Duodenal mucosa (tissue), 2 donors: ENCODE measurements around the gene CELF4.

ENCODE experiments used
- H3K27ac ChIP-seq: one replicate; pipeline ENCODE4 v1.7.0; 2013; ENCODE audit warnings: low read depth, low read length
- H3K27me3 ChIP-seq, 2 donors: one replicate each; pipeline ENCODE4 v1.7.0; 2013; ENCODE audit warnings: low read length in 2 of 2, control low read depth in 1 of 2; ENCODE audit not compliant: insufficient read depth in 2 of 2, control insufficient read depth in 1 of 2
- H3K36me3 ChIP-seq, 2 donors: one replicate each; pipeline ENCODE4 v1.7.0; 2013; ENCODE audit warnings: low read length in 2 of 2, control low read depth in 1 of 2; ENCODE audit not compliant: insufficient read depth in 2 of 2, control insufficient read depth in 1 of 2
- H3K4me1 ChIP-seq, 2 donors: one replicate each; pipeline ENCODE4 v1.7.0; 2013; ENCODE audit warnings: low read length in 2 of 2, control low read depth in 1 of 2; ENCODE audit not compliant: insufficient read depth in 2 of 2, control insufficient read depth in 1 of 2
- H3K4me3 ChIP-seq, 2 donors: one replicate each; pipeline ENCODE4 v1.7.0; 2013; ENCODE audit warnings: low read length in 2 of 2, low read depth in 1 of 2
- H3K9ac ChIP-seq, 2 donors: one replicate each; pipeline ENCODE4 v1.7.0; 2013; ENCODE audit warnings: low read length in 2 of 2, low read depth in 1 of 2
- H3K9me3 ChIP-seq, 2 donors: one replicate each; pipeline ENCODE4 v1.7.0; 2013; ENCODE audit warnings: low read length in 2 of 2, control low read depth in 1 of 2; ENCODE audit not compliant: control insufficient read depth in 1 of 2

Gene CELF4

DNA sequence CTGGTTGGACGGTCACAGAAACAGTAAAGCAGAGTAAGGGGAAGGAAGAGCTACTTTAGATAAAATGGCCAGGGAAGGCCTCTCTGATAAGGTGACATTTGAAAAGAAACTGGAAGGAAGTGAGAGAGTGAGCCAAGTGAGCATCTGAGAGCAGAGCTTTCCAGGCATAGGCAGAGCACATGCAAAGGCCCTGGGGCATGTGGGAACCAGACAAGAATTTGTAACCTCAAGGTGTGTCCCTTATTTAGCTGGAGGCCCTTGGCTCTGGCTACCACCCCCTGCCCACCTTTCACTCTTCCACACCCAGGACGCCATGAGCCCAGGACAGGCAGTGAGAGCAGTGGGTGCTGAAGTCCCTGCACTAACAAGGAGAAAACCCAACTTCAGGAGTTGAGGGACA, 116.0 kb downstream of the CELF4 start:
- Histone ChIP-seq H3K9ac (no peak overlapping the region), H3K9me3 (no peaks in the 10 kb centered on the region), H3K27me3 (no peaks in the 10 kb centered on the region), H3K36me3 (no peaks in the 10 kb centered on the region), H3K4me3 (no peak overlapping the region), H3K4me1 (peaks cover 0 to 5% of the 10 kb centered on the region in 2 donors), H3K27ac (no peak overlapping the region)

DNA sequence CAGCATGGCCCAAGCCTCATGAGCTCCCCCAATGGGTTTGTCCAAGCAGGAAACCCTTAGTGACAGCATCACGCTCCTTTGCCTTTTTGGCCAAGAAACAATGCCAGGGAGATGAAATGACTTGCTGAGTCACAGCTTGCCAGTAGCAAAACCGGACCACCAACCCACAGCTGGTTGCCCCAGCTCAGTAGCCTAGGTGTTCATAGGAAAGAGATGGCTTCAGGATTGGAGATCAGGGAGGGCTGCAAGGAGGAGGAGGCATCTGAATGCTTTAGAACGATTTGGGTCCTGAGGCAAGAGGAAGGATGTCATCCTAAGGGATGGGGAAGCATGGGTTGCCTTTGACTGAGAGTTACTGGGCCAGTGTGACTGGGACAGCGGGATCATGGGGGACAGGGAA, 116.7 kb downstream of the CELF4 start:
- H3K4me3 ChIP-seq: no peak overlapping the region
- H3K9me3 ChIP-seq: no peaks in the 10 kb centered on the region
- no peak overlapping the region for H3K9ac ChIP-seq
- no peak overlapping the region for H3K27ac ChIP-seq
- H3K4me1 ChIP-seq: peaks cover 0 to 5% of the 10 kb centered on the region in 2 donors
- H3K36me3 ChIP-seq: no peaks in the 10 kb centered on the region
- no peaks in the 10 kb centered on the region for H3K27me3 ChIP-seq

DNA sequence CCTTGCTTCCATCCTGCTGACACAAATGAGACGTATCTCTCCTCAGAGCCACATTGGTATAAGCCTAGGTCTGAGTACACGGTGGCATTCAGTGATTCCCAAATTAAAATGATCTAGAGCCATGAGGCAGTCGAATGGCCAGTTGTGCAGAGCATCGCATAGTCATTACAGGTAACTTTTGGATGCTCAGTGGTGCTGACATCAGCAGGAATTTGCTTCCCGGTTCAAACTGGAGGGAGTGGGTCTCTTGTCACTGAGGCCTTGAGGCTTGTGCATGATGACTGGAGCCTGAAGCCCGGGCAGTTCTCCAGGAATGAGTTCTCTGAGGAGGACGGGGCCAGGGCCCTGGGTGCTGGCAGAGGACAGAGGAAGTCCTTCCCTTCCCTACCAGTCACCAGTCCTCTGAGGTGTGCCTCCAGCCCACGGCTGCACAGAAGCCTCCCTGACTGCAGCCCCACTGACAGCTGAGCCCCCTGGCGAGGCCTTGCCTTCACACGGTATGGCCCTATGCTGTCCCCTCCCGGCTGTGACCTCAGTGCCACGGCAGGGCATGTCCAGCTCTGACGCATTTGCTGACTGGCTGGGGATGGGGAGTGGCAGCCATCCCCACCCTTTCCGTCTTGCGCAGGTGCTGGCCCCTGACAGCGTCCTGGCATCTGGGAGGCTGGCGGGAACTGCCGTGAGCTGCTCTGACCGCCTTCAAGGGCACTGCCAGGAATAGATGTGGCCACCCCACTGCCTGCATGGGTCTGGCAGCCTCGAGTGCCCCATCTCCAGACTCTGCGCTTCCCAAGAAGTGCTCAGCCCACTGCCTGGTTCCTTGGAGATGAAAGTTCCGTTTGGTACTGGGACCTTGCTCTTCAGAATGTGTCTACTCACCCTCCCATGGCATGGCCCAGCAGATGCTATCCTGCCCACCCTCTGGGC, 117.4 kb downstream of the CELF4 start:
- Histone ChIP-seq H3K27me3 (no peaks in the 10 kb centered on the region), H3K4me1 (peaks cover 0 to 5% of the 10 kb centered on the region in 2 donors), H3K9me3 (no peaks in the 10 kb centered on the region), H3K9ac (no peak overlapping the region), H3K4me3 (no peak overlapping the region), H3K27ac (no peak overlapping the region), H3K36me3 (no peaks in the 10 kb centered on the region)

DNA sequence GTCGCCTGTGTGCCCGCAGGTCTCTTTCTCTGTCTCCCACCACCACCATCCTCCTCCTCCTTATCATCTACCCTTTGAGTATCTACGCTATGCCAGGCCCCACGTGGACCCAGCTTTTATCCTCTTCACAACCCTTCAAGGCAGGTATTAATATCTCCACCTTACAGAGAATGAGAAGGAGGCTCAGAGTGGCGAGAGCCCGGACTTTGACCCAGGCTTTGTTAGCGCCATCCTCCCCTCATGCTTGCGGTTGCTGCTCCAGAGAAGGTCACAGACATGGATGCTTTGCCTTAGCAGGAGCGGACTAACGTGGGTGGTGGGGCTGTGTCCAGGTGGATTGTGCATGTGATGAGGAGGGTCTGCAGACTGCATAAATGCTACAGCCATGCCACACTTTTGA, 119.8 kb downstream of the CELF4 start:
- no peaks in the 10 kb centered on the region for H3K27me3 ChIP-seq
- no peak overlapping the region for H3K4me3 ChIP-seq
- H3K4me1 ChIP-seq: peaks cover 0 to under 1% of the 10 kb centered on the region in 2 donors
- no peak overlapping the region for H3K27ac ChIP-seq
- H3K36me3 ChIP-seq: no peaks in the 10 kb centered on the region
- H3K9me3 ChIP-seq: no peaks in the 10 kb centered on the region
- no peak overlapping the region for H3K9ac ChIP-seq

DNA sequence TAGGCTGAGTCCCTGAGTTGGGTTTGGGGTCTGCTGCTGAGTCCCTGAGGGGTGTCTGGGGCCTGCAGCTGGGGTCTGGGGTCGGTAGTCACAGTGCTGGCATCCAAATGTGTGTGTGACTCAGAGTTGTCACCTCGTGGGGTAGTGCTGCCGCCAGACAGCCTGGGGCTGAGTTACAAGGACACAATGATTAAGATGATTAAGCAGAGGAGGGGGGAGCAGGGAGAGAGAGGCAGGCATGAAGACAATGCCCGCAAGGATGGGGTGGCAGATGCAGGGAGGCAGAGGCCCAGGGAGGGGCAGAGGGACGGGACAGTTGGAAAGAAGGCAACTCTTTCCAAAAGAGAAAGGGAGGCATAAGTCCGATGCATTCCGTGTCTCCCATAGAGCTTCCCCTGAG, 120.2 kb downstream of the CELF4 start:
- no peak overlapping the region for H3K9ac ChIP-seq

DNA sequence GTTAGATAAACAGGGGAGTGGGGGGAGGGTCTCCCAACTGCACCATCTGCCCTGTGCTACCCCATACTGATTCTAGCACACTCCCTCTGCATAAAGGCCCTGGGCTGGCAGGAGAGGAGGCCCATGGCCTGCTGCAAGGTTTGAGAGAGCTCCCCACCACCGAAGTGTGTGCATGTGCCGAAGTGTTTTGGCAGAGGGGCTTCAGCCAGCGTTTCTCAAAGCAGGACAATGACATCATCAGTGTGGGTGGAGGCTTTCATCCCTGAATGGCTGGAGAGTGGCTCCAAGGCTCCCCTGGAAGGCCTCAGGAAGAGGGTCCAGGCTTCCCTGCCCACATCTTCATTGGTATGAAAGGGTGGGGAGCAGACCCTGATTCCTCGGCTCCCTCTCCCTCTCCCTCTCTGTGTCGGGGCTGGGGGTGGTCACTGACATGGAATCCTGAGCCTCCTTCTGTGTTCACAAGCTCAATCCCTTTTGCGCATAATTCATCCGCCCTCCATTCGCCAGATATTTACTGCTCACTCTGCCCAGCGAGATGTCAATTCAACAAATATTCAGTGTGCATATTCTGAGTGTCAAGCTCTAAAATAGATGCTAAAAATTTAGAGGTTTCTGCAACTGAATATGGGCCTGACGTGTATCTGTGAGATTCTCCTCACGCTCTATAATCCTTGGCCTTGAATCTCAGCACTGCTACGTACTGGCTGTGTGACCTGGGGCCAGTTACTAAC, 122.1 kb downstream of the CELF4 start:
- no peaks in the 10 kb centered on the region for H3K27me3 ChIP-seq
- H3K36me3 ChIP-seq: no peaks in the 10 kb centered on the region
- no peak overlapping the region for H3K4me3 ChIP-seq
- H3K9me3 ChIP-seq: no peaks in the 10 kb centered on the region
- no peak overlapping the region for H3K9ac ChIP-seq
- no peak overlapping the region for H3K27ac ChIP-seq
- no peaks in the 10 kb centered on the region for H3K4me1 ChIP-seq

More for the DNA sequence above, 120.2 kb downstream of the CELF4 start:
- Histone ChIP-seq H3K36me3 (no peaks in the 10 kb centered on the region), H3K27ac (no peak overlapping the region), H3K4me3 (no peak overlapping the region), H3K27me3 (no peaks in the 10 kb centered on the region), H3K4me1 (no peaks in the 10 kb centered on the region), H3K9me3 (no peaks in the 10 kb centered on the region)

DNA sequence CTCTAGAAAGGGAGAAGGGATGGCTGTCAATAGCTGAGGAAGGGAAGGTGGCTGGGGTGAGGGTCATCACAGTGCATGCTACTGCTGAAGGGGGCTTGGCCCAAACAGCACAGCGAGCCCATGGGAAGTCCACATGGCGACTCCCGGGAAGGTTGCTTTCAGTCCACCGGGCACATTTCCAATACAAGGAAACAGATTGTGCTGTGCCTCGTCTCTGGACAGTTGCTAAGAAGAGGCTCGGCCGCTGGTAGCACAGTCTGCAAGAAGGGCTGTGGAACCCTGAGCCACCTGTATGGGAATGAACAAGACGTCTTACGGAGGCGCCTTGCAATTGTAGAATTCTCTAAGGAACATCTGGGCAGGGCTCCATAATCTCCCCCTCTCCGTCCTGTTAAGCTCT, 123.1 kb downstream of the CELF4 start:
- no peak overlapping the region for H3K9ac ChIP-seq
- H3K27me3 ChIP-seq: no peaks in the 10 kb centered on the region
- H3K4me3 ChIP-seq: no peak overlapping the region
- H3K4me1 ChIP-seq: no peaks in the 10 kb centered on the region
- no peak overlapping the region for H3K27ac ChIP-seq
- no peaks in the 10 kb centered on the region for H3K36me3 ChIP-seq
- no peaks in the 10 kb centered on the region for H3K9me3 ChIP-seq

DNA sequence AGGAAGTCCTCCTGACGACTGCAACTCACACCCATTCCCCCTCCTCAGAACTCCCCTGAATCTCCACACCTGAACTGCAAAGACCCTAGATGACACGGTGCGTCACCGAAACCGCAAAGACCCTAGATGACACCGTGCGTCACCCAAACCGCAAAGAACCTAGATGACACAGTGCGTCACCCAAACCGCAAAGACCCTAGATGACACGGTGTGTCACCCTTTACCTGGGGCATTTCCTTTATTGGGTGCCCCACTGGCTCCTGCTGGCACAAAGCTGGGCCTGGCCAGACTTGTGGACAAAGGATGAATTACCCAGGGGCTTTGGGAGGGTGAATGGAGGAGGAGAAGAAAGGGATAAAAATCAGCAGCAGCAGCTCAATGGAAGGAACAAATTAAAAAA, 123.8 kb downstream of the CELF4 start:
- no peak overlapping the region for H3K27ac ChIP-seq
- no peak overlapping the region for H3K4me3 ChIP-seq
- H3K9ac ChIP-seq: no peak overlapping the region
- H3K4me1 ChIP-seq: no peaks in the 10 kb centered on the region
- no peaks in the 10 kb centered on the region for H3K9me3 ChIP-seq
- H3K36me3 ChIP-seq: no peaks in the 10 kb centered on the region
- H3K27me3 ChIP-seq: no peaks in the 10 kb centered on the region

DNA sequence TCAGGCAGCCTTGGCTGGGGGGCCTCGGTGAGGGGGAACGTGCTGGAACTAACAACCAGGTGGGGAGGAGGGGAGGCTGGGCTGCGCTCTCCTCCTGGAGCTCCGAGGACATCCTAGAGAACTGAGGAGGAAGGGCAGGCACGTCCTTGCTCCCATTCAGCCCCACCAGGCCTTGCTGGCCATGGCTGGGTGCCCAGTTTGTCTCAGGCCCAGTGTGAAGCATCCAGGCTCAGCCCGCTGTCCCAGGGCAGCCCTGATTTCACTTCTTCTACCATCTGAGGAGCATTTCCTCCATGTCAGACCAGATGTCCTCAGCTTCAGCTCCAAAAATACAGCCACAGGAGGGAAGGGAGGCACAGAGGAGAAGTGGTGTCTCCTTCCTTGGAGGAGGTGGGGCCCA, 125.4 kb downstream of the CELF4 start:
- Histone ChIP-seq H3K36me3 (no peaks in the 10 kb centered on the region), H3K27me3 (no peaks in the 10 kb centered on the region), H3K4me3 (no peak overlapping the region), H3K9me3 (no peaks in the 10 kb centered on the region), H3K27ac (no peak overlapping the region), H3K9ac (no peak overlapping the region), H3K4me1 (no peaks in the 10 kb centered on the region)

DNA sequence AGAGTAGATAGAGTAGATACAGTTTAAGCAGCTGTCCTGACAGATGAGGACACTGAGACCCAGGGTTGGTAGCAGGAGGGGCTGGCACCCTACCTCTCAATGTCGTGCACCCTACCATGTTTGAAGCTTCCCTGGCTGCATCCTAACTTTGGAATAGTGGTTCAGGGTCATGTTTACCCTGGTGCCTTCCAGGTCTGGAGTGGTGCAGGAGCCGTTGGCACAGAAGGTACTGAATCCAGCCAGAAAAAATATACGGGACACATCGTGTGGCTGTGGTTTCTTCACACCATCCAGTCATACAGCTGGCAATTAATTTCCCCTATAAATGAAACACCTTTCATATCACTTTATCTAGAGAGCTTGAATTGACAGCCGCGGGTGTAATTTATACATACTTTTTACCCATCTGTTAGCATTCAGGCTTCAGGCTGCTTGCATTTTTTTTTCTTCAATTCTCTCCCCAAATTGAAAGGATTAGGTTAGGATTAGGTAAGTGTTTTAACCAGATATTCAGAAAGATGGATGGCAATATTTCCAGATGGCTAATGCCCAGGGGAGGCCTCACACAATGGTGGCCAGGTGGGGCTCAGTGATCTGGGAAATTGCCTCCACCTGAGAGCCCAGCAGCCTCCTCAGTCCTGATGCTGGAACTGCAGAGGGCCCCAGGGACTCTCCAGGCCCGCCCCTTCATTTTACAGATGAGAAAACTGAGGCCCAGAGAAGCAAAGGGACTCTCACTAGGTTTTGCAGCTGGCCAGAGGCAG, 127.0 kb downstream of the CELF4 start:
- H3K9me3 ChIP-seq: no peaks in the 10 kb centered on the region
- H3K36me3 ChIP-seq: no peaks in the 10 kb centered on the region
- no peak overlapping the region for H3K9ac ChIP-seq
- H3K4me3 ChIP-seq: no peak overlapping the region
- no peaks in the 10 kb centered on the region for H3K27me3 ChIP-seq
- no peaks in the 10 kb centered on the region for H3K4me1 ChIP-seq
- H3K27ac ChIP-seq: no peak overlapping the region
